Measurements from ENCODE around the gene PEA15.

DNA sequence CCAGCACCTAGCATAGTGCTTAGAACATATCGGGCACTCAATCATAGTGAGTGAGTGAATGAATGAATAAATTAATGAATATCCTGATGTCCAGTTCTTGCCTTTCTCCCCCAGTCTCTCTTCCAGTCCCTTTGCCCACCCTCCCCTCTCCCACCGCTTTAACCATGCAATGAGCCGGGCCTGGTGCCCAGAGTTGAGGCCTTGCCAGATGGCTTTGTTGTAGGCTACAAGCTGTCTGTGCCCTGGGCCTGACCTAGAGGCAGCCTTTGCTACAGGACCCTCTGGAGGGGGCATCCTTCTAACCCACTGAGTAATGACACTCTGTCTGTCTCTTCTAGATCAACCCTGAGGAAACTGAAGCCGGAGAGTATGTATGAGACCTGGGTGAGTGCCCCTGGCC, 8.0 kb upstream of the PEA15 start:
- TF ChIP-seq, protein P1, sequence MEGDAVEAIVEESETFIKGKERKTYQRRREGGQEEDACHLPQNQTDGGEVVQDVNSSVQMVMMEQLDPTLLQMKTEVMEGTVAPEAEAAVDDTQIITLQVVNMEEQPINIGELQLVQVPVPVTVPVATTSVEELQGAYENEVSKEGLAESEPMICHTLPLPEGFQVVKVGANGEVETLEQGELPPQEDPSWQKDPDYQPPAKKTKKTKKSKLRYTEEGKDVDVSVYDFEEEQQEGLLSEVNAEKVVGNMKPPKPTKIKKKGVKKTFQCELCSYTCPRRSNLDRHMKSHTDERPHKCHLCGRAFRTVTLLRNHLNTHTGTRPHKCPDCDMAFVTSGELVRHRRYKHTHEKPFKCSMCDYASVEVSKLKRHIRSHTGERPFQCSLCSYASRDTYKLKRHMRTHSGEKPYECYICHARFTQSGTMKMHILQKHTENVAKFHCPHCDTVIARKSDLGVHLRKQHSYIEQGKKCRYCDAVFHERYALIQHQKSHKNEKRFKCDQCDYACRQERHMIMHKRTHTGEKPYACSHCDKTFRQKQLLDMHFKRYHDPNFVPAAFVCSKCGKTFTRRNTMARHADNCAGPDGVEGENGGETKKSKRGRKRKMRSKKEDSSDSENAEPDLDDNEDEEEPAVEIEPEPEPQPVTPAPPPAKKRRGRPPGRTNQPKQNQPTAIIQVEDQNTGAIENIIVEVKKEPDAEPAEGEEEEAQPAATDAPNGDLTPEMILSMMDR (IDR thresholded peaks at IDR 0.05; ENCODE audit: low read depth, low read length, missing input control), result no peak
- TF ChIP-seq JUND (IDR thresholded peaks at IDR 0.05), result no peak
